Kidney capillary endothelial cell (primary cell): ENCODE results near the gene TAF3.
"Not testable (repeated sequence)": the region's sequence is repeated elsewhere in the genome, so short reads cannot be mapped to it uniquely, and the experiment has no call there.

ENCODE experiments used
- DNase-seq: peaks from one replicate; pipeline ENCODE4 v3.0.0-alpha.2; 2018; ENCODE audit warnings: low spot score

Gene TAF3

GRCh38 chr10:7811000-7811399 is 7.3 kb upstream of the TAF3 start:
- DNase-seq: no peak

DNA sequence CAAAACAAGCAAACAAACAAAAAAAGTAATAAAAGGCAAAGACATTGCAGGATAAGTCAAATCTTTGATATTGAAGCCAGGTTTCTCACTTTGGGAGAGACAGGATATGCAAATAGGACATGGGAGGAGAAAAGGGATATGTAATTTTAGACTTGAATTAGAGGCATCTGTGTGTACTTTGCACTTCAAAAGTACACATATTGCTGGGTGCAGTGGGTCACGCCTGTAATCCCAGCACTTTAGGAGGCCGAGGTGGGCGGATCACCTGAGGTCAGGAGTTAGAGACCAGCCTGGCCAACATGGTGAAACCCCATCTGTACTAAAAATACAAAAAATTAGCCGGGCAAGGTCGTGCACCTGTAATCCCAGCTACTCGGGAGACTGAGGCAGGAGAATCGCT is 6.6 kb upstream of the TAF3 start:
- not testable (repeated sequence) for DNase-seq

DNA sequence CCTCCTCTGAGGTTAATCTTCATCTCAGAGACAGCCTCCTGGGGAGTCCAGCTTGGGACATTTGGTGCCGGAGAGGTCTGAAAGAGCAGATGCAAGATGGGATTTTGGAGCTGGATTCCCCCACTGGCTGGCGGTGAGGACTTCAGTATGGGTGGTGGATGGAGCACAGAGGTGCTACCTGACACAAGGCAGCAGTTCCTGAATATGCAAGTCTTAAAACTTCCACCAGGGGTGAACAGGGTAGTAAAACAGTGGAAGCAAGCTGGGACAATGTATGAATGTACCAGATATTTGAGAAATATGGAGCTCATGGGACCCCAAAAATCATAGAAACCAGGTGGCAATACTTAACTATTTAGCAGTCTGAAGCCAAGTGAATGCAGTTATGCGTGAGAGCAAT is 4.8 kb upstream of the TAF3 start:
- no peak for DNase-seq

- no peak for DNase-seq
Observed at GRCh38 chr10:7817576-7817975, 729 bp upstream of the TAF3 start.

GRCh38 chr10:7817984-7818294 is 366 bp upstream of the TAF3 start:
- DNase-seq: no peak

DNA sequence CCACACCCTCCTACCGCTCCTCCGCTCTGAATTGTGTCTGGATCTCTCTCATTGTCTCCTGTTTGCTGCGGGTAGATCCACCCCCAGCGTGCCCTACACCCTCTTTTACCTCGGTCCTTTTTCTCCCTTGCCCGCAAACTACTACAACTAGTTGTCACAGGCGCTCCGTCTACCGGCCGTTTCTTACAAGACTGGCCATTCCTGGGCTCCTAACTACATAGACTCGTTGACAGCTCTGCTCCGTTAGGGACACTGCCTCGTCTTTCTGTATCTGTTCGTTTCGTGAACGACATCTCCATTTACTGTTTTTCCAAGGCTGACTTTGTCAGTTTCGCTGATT is 786 bp downstream of the TAF3 start:
- peak; percentile 30 for DNase-seq

GRCh38 chr10:7824251-7824650 is 5.9 kb downstream of the TAF3 start:
- peak; percentile 36 for DNase-seq

DNA sequence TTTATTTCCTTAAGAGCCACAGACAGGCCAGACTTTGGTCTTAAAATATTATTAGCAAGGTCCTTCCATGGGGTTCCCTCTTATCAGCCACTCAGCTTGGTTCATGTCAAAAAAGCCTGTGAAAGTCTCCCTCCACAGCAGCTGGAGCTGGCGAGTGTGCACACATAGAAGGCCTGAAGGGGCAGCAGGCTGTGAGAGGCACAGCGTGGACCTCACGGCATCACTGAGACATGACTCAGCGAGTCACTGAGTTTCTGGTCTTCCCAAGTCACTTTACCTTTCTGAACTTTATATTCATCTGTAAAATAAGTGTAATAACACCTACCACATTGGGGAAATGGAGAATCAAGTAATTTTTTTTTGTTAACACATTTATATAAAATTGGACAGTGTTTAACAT is 8.7 kb downstream of the TAF3 start:
- DNase-seq: no peak

GRCh38 chr10:7829289-7829834 is 11.1 kb downstream of the TAF3 start:
- no peak for DNase-seq

DNA sequence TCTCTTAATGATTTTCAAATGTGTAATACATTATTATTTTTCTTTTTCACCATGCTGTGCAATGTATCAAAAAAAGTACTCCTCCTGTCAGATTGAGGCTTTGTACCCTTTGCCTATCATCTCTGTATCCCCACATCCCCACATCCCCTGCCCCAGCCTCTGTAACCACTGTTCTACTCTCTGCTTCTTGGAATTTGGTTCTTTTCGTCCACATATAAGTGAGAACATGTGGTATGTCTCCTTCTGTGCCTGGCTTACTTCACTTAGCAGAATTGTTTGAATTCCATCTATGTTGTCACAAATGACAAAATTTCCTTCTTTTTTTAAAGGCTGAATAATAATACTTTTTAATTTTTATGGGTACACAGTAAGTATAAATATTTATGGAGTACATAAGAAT is 13.8 kb downstream of the TAF3 start:
- DNase-seq: no peak

GRCh38 chr10:7833210-7833609 is 14.9 kb downstream of the TAF3 start:
- DNase-seq: no peak

- DNase-seq: no peak
Observed at GRCh38 chr10:7834262-7834661, 16.0 kb downstream of the TAF3 start.

DNA sequence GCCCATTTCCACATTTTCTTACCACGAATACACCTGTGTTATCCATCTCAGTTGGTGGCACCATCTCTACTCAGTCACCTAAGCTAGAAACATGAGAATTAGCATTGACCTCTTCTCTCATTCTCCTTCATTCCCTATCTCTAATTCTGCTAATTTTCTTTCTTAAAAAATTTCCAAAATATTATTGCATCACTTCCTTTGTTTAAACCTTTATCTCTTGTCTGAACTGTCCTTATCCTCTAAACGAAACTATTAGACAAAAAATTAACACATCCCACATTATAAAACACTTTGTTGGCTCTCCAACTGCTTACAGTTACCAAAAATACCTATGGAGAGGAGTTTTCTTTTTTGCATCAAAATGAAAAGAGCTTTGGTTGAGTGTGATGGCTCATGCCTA is 18.3 kb downstream of the TAF3 start:
- no peak for DNase-seq

GRCh38 chr10:7846591-7846990 is 28.3 kb downstream of the TAF3 start:
- DNase-seq: no peak

- no peak for DNase-seq
Observed at GRCh38 chr10:7853226-7853842, 35.0 kb downstream of the TAF3 start.

GRCh38 chr10:7853890-7854289 is 35.6 kb downstream of the TAF3 start:
- DNase-seq: no peak

- DNase-seq: no peak
Observed at GRCh38 chr10:7855205-7855604, 36.9 kb downstream of the TAF3 start.

DNA sequence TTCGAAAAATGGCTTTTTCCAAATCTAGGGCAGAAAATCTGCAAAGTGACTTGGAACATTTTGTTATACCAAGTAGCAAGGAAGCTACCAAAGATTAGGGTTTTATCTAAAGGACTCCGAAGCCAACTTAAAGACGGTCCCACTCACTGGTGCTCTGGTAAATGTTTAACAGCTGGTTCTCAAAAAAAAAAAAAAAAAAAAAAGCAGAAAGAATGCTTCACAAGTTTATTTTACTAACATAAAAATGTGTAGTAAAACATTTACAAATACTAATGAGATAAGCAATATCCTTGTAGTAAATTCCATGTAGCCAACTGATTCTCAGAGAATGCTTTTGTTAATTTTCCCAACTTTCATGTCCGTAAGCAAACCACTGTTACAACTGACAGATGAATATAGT is 38.4 kb downstream of the TAF3 start:
- DNase-seq: no peak

DNA sequence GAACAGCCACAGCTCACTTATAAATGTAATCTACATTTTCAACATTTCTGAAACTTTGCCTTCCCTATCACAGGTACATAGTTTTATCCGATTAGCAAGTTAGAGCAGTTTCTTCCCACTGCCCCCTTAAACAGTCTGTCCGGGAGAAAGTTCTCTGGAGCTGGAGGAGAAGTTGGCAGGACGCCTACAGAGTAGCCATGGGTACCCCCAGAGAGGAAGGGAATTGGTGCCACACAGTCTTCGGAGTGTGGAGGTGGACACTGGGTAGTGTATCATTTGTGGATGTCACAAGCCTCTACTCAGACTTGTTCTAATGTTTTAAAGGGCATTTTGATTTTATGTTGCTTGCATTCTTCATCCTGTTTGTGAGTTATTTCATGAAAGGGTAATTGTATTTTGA is 39.0 kb downstream of the TAF3 start:
- no peak for DNase-seq

GRCh38 chr10:7861509-7862120 is 43.3 kb downstream of the TAF3 start:
- DNase-seq: no peak

DNA sequence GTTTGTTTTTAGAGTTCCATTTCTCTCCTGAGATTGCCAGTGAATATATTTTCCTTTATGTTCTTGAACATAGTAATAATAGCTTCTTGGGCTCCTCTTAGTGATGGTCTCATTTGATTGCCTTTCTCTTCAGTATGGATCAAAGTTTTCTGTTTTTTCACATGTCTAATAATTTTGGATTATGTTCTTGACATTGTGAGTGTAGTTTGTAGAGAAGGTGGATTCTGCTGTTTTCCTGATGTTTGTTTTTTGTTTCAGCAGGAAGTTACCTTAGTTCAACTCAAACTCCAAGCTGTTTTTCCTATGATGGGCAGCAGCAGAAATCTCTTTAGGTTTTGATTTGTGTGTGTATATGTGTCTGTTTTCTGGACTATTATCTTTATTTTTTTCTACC is 43.8 kb downstream of the TAF3 start:
- no peak for DNase-seq

GRCh38 chr10:7866176-7866575 is 47.9 kb downstream of the TAF3 start:
- DNase-seq: no peak

DNA sequence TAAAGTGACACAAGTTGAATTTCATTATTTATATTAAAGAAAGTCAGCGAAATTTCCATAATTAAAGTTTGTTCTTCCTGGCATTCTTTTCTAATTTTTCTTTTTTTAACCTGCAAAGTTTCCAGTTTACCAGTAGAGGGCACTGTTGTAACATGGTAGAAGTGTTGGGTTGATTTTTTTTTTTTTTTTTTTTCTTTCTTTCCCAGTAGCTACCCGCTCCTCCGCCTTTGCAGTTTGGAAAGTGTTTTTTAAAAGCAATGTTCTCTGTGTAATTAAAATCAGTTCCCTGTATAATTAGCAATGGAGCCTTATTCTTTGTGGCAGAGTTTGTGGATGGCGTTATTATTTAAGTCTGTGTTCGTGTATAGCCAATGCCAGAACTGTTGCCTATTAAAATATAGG is 53.7 kb downstream of the TAF3 start:
- DNase-seq: peak; percentile 51

GRCh38 chr10:7874864-7875263 is 56.6 kb downstream of the TAF3 start:
- no peak for DNase-seq
